IPS-15b (cell line): Measurements from ENCODE around the gene MFRP.

Experiments used
- H3K27me3 ChIP-seq: one replicate; pipeline ENCODE4 v1.6.1; 2013; ENCODE audit warnings: low read length; ENCODE audit not compliant: control insufficient read depth, insufficient read depth
- H3K36me3 ChIP-seq: one replicate; pipeline ENCODE4 v1.6.1; 2013; ENCODE audit warnings: low read length; ENCODE audit not compliant: control insufficient read depth, insufficient read depth
- H3K4me1 ChIP-seq: one replicate; pipeline ENCODE4 v1.6.1; 2013; ENCODE audit warnings: mild to moderate bottlenecking, low read length; ENCODE audit not compliant: control insufficient read depth, insufficient read depth
- H3K4me3 ChIP-seq: one replicate; pipeline ENCODE4 v1.5.1; 2013; ENCODE audit warnings: low read depth, low read length
- H3K9ac ChIP-seq: one replicate; pipeline ENCODE4 v1.6.1; 2013; ENCODE audit warnings: low read depth, mild to moderate bottlenecking, low read length
- H3K9me3 ChIP-seq: one replicate; pipeline ENCODE4 v1.6.1; 2013; ENCODE audit warnings: mild to moderate bottlenecking, low read length; ENCODE audit not compliant: control insufficient read depth, insufficient read depth

The MFRP gene

DNA sequence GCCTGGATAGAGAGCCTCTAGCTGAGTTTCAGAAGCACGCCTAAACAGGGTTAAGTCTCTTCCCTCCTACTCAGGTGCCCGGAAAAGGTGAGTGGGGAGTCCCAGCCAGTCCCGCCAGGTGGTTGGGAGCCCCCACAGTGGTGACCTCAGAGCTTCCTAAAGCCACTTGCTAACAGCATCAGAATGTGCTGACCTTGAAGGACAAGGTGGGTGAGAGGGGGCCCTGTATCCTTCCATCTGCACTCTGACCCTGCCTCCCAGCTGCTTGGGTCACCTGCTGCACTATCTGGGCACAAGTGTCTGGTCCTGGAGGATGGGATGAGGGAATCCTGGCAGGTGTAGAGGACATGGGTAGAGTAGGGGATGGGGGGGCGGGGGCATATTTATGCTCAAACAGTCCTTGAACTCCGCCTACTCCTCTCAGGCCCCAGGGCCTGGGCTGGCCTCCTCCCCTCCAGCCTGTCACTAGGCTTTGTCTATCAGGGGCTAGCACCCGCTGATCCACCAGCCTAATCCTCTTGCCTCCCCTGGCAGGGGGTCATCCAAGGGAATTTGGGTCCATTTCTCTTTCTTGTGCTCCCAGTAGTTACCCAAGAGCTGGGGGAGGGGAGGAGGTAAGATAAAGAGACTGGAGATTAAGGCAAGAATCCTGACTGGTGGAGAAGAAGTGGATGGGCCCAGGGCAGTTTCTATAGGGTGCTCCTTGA, 31.6 kb upstream of the MFRP start:
- Histone ChIP-seq H3K4me3 (peak overlapping the region; percentile 28), H3K9me3 (no peaks in the 10 kb centered on the region), H3K9ac (no peak overlapping the region), H3K36me3 (no peaks in the 10 kb centered on the region), H3K27me3 (peaks cover 26% of the 10 kb centered on the region), H3K4me1 (peaks cover 35% of the 10 kb centered on the region)

DNA sequence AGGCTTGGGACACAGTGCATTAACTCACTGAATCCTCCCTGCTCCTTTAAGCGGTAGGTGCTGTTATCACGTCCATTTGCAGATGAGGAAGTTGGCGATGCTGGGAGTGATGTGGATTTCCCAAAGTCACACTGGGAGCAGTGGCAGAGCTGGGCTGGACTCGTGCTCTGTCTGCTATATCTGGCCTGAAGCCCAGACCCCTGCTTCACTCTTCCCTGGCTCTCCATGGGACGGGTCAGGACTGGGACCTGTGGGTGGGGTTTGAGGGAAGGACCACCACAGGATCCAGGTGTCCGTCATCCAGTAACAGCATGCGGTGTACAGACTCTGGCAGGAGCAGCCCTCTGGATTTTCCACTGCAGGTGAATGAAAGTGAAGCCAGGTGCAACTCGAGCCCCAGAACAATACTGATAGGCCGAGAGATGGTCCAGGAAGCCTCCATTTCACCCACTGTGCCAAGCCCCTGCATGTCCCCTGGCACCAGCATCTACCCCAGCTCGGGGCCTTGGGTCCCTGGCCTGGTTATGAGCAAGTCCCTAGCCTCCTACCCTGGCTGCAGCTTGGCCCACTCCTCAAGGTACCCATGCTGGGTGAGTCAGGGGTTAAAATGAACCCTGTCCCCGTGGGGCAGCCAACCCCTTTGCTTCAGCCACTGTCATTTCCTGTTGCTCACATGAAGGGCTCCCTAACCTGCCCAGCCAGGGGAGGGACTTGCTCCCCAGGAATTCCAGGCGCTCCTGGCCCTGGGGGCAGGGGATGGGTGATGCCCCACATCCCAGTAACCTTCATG, 30.8 kb upstream of the MFRP start:
- no peak overlapping the region for H3K4me3 ChIP-seq
- H3K4me1 ChIP-seq: peaks cover 35% of the 10 kb centered on the region
- H3K9me3 ChIP-seq: no peaks in the 10 kb centered on the region
- peaks cover 22% of the 10 kb centered on the region for H3K27me3 ChIP-seq
- no peak overlapping the region for H3K9ac ChIP-seq
- no peaks in the 10 kb centered on the region for H3K36me3 ChIP-seq

DNA sequence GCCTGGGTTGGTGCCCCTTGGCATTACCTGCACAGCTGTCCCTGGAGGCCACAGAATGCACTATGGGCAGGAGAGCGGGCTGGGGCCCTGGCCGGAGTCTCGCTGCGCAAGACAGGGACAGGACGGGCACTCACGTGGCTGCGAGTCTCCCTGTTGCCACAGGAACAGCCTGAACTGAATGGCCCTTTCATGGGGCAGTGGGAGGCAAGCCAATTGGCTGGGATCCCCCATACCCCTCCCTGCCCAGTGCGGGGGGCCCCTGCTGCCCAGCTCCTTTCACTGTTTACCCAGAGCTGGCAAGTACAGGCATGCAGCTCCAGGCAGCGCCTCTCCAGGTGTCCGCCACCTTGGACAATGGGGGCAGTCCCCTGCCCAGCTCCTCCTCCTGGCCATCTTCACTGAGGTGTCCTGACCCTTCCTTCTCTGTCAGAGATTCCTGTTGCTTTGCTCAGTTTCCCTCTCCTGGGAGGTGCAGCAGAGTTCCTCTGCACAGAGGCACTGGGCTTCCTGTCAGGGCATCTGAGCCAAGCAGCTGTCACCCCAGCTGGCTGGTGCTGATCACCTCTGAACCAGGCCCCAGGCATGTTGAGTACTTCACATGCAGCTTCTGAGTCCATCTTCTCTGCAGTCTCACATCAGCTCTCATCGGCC, 29.8 kb upstream of the MFRP start:
- H3K9ac ChIP-seq: no peak overlapping the region
- H3K9me3 ChIP-seq: no peaks in the 10 kb centered on the region
- no peak overlapping the region for H3K4me3 ChIP-seq
- no peaks in the 10 kb centered on the region for H3K36me3 ChIP-seq
- peaks cover 18% of the 10 kb centered on the region for H3K27me3 ChIP-seq
- H3K4me1 ChIP-seq: peaks cover 35% of the 10 kb centered on the region

DNA sequence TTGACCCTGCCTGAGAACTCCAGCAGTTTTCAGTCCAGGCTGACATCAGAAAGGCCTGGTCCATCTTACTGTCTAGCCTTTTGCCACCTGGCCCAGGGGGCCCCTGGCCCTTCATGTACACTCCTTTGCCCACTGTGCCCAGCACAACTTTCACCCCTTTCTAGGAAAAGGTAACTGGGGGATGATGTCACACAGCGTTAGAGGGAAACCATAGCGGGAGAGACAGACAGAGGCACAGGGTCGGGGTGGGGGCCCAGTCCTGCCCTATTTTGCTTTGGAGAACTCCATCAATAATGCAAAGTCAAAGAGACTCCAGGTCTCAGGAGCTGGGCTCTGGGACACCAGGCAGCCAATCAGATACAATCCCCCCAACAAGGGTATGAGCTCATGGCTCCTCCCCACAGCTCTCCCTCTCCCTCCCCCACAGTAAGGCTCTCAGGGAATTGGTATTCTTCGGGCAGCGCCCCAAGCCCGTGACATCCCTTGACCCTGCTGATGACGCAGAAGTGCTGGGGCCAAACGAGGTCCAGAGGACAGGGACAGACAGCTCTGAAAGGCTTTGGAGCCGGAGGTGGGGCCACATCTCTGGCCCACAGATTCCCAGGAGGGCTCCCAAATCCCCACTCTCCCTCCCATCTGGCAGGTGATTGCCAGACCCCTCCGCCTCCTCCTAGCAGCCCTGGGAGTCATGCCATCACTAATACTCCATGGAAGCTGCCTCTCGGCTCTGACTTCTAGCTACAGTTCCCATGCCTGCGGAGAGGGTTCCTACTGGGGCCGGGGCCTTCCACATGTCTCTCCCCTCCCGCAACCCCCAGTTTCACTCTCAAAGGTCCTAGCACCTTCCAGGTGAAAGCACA, 29.1 kb upstream of the MFRP start:
- Histone ChIP-seq H3K36me3 (no peaks in the 10 kb centered on the region), H3K4me1 (peaks cover 32% of the 10 kb centered on the region), H3K9me3 (no peaks in the 10 kb centered on the region), H3K27me3 (peaks cover 11% of the 10 kb centered on the region), H3K4me3 (no peak overlapping the region), H3K9ac (no peak overlapping the region)

DNA sequence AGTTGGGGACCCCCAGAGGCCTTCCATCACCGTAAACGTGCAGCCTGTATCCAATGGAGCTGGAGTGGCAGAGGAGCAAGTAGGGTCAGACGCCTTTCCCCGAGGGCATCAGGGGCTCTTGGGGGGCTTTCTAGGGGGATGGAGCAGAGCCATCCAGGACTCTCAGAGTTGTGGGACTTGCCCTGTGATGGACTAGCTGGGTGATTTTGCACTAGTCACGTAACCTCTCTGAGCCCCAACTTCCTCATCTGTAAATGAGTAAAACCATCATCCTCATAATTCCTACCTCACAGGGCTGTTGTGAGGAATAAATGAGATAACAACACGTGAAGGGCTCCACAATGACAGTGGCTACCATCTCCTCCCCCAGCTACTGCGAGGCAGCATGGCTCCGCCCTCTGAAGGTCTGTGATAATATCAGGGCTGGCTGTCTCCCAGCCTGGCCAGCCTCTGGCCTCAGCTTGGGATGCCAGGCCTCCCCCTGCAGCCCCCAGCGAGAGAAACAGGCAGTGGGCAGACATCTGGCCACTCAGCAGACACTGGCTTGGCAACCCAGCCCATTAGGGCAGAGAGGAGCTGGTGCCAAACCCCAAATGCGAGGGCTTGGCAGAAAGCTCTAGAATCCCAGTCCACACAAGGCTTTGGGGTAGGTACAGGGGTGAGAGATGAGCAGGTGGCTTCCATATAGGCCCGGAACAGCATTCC, 28.3 kb upstream of the MFRP start:
- Histone ChIP-seq H3K9me3 (no peaks in the 10 kb centered on the region), H3K4me3 (peak overlapping the region; percentile 2), H3K4me1 (peaks cover 30% of the 10 kb centered on the region), H3K36me3 (no peaks in the 10 kb centered on the region), H3K9ac (no peak overlapping the region), H3K27me3 (peaks cover 5% of the 10 kb centered on the region)

DNA sequence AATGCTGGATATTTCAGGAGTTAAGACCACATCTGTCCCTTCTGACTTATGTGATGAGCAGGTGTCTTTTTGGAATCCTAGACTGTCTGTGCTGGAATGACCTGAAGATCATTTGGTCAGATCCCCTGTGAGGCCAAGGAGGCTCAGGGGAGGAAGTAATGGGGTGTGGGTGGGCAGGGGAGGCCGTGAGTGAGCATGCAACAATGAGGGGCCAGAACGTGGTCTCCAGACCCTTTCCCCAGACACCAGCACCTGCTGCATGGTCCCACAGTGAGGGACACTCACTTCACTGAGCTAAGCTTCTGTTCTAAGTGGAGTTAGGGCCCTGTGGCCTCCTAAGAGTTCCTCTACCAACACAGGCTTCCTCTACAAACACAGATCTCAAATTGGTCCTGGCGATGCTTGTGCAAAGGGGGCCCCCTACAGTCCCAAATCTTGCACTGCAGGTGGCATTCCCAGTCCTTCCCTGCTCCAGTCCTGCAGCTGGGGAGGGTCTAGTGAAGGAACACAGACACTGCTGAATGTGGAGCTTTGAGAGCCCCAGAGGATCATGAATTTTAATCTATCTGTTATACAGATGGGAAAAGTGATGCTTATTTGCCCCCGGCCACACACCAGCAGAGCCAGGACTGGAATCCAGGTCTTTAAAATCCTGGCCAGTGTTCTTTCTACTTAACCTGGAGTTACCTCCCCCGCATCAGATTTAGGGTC, 27.6 kb upstream of the MFRP start:
- Histone ChIP-seq H3K4me3 (no peak overlapping the region), H3K9ac (no peak overlapping the region), H3K4me1 (peaks cover 25% of the 10 kb centered on the region), H3K36me3 (no peaks in the 10 kb centered on the region), H3K27me3 (no peaks in the 10 kb centered on the region), H3K9me3 (no peaks in the 10 kb centered on the region)

DNA sequence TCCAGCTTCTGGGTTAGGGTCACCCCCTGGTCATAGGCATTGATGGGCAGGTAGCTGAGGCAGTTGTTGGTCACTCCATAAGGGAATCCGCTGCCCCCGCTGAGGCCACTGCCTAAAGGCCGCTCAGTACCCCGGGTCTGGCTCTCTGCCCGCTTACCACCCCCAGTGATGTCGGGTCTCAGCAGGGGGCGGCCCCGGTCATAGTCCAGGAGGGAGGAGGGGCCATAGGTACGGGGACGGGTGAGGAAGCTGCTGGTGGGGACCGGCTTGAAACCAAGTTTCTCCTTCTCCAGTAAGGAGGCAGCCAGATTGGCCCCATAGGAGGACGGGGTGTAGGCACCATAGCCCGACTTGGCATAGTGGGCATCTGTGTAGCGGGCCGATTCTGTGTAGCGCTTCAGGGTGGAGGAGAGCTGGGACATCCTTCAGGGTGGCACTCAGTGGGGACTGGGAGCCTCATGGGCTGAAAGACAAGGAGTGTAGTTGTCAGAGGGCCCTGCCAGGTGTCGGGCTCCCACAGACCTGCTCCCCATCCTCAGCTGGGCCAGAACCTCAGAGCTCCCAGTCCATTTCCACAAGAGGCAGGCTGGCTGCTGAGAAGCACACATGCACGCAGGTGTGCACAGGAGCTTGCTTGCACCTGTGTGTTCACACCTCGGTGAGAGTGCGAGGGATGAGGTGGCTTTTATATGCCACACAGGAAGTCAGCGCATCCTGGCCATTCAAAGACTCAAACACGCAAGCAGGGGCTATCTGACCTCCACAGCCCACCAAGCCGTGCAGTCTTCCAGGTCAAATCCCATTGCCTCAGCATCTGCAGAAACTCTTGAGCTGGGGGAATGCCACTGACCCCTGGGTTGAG, 26.8 kb upstream of the MFRP start:
- H3K4me3 ChIP-seq: no peak overlapping the region
- H3K9ac ChIP-seq: no peak overlapping the region
- H3K4me1 ChIP-seq: peaks cover 17% of the 10 kb centered on the region
- H3K36me3 ChIP-seq: no peaks in the 10 kb centered on the region
- no peaks in the 10 kb centered on the region for H3K9me3 ChIP-seq
- H3K27me3 ChIP-seq: no peaks in the 10 kb centered on the region

DNA sequence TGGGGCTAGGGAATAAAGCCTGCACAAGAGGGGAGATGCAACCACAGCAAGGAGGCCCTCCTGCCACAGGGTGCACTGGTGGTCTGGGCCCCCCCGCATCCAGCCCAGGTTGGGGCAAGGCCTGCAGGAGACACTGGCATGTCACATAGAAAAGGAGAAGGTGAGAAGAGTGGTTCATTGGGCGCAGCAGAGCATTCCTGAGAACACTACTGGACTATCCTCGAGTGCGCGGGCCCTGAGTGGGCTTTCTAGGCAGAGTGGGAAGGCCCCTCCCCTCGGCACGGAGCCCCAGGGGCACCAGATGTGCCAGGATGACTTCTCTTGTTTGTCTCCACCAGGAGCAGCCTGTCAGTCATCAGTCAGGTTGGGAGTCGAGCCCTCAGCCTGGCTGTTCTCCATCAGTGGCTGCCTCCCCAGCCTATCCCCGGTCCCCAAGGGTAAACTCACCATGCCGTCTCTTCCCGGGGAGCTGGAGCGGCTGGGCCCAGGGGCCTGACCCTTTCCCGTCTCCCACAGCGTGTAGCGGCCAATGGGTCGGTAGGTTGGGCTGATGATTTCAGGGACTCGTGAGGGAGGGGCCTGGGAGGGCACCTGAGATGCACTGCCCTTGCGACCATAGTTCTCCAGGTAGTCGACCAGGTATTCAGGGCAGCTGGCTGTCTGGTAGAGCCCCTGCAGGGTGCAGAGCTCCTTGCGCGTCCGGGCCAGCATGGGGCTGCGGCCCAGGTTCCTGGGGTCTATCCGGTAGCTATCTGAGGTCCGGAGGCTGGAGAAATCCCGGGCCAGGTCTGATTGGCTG, 26.0 kb upstream of the MFRP start:
- H3K9me3 ChIP-seq: no peaks in the 10 kb centered on the region
- H3K4me1 ChIP-seq: peaks cover 13% of the 10 kb centered on the region
- no peak overlapping the region for H3K9ac ChIP-seq
- H3K36me3 ChIP-seq: no peaks in the 10 kb centered on the region
- H3K4me3 ChIP-seq: no peak overlapping the region
- peaks cover 2% of the 10 kb centered on the region for H3K27me3 ChIP-seq

DNA sequence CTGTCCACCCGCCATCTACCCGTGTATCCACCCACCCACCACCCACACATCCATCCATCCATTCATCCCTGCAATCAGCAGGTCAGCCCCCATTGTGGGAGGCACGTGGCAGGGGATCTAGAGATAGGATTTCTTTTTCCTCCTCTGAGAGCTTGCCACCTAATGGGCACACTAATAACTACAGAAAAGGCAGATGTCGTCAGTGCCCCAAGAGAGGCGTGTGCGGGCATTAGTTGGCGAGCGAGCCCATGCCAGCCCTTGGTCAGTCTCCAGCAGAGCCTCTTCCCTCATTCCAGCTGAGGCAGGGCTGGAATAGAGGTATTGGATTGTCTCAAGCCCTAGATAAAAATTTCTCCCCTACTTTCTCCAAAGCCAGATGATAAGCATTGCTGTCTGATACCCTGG, 25.3 kb upstream of the MFRP start:
- H3K9me3 ChIP-seq: no peaks in the 10 kb centered on the region
- H3K9ac ChIP-seq: no peak overlapping the region
- peaks cover 13% of the 10 kb centered on the region for H3K4me1 ChIP-seq
- no peaks in the 10 kb centered on the region for H3K36me3 ChIP-seq
- H3K27me3 ChIP-seq: peaks cover 3% of the 10 kb centered on the region
- H3K4me3 ChIP-seq: no peak overlapping the region
